GM19452 (cell line): ENCODE data around the gene CADM3.

ENCODE experiments used
- ATAC-seq: cut with Tn5 transposase; IDR thresholded peaks from one replicate; pipeline ENCODE4 v1.9.1; 2021; ENCODE audit not compliant: unreplicated experiment

CADM3 gene

GRCh38 chr1:159204161-159205141 lies 33.0 kb downstream of the CADM3 start, which contains the start of gene ACKR1:
ACKR1 (plus strand) TSS chr1:159204875; CDS start chr1:159204960, 85 bp downstream.
- ATAC-seq, result no peak

DNA sequence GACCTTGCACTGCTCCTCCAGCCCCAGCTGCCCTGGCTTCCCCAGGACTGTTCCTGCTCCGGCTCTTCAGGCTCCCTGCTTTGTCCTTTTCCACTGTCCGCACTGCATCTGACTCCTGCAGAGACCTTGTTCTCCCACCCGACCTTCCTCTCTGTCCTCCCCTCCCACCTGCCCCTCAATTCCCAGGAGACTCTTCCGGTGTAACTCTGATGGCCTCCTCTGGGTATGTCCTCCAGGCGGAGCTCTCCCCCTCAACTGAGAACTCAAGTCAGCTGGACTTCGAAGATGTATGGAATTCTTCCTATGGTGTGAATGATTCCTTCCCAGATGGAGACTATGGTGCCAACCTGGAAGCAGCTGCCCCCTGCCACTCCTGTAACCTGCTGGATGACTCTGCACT lies 33.8 kb downstream of the CADM3 start:
- ATAC-seq, result no peak

DNA sequence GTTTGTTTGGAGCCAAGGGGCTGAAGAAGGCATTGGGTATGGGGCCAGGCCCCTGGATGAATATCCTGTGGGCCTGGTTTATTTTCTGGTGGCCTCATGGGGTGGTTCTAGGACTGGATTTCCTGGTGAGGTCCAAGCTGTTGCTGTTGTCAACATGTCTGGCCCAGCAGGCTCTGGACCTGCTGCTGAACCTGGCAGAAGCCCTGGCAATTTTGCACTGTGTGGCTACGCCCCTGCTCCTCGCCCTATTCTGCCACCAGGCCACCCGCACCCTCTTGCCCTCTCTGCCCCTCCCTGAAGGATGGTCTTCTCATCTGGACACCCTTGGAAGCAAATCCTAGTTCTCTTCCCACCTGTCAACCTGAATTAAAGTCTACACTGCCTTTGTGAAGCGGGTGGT lies 34.7 kb downstream of the CADM3 start:
- no peak for ATAC-seq

- ATAC-seq, result no peak
Observed at GRCh38 chr1:159207080-159207479, 35.7 kb downstream of the CADM3 start.

GRCh38 chr1:159207774-159208173 lies 36.4 kb downstream of the CADM3 start:
- ATAC-seq, result no peak

- ATAC-seq, result no peak
Observed at GRCh38 chr1:159208175-159208825, 36.9 kb downstream of the CADM3 start.

GRCh38 chr1:159209061-159209460 lies 37.6 kb downstream of the CADM3 start:
- no peak for ATAC-seq

DNA sequence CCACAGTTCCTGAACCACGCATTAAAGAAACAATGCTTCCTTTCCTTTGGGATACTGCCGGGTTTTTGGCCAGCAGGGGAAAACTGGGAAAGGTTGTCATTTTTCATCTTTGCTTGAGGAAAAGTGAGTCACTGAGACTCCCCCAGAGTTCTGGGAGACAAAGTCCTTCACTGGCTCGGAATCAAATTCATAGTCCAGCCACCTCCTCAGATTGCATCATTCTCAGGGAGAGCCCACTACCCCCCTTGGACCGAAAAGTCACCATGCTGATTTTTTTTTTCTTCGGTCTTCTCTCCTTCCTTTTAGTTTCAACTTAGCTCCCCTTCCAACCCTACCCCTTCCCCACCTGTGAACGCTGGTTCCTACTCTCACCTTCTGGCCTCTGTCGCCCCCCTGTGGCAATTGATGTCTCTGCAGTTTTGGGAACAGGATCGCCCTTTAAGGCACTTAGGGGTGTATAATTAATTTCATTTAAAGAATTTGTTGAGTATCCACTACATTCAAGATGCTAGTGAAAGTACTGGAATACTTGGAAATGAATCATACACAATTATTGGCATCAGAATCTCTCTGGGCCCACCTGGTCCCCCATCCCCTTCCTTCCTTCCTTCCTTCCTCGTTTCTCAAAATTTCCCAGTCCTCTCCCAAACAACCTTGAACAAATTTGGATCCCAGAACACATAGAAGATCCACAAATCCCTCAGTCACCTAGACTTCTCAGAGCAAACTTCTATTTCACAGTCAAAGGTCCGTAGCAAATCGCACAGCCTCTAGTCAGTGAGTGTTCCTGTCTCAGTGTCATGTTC lies 40.1 kb downstream of the CADM3 start:
- ATAC-seq, result no peak

GRCh38 chr1:159212596-159212995 lies 41.2 kb downstream of the CADM3 start:
- no peak for ATAC-seq

DNA sequence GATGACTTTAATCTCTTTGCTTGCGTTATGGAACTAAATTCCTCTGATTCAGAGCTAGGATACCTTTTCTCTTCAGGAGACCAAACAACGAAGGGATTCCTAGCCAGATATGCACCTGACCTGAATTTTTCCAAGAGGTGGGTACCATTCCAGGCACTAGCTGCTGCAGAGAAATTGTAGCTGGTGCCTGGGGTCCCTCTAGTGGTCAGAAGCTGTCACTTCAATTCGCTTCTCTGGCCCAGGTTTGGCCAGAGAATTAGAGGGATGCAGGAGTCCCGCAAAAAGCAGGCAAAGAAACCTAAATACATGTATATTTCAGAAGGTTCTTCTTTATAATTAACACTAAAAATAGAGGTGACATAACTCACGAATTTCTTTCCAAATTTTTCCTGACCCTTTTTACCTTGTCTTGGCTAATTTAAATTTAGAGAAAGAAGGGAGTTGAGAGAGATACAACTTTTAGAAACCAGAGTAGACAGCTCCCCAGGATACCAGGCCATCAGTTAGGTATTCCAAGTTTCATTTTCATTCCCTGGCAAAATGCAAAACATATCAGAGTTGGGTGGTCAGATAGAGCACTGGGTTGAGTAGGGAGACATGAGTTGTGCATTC lies 42.8 kb downstream of the CADM3 start:
- ATAC-seq, result no peak

DNA sequence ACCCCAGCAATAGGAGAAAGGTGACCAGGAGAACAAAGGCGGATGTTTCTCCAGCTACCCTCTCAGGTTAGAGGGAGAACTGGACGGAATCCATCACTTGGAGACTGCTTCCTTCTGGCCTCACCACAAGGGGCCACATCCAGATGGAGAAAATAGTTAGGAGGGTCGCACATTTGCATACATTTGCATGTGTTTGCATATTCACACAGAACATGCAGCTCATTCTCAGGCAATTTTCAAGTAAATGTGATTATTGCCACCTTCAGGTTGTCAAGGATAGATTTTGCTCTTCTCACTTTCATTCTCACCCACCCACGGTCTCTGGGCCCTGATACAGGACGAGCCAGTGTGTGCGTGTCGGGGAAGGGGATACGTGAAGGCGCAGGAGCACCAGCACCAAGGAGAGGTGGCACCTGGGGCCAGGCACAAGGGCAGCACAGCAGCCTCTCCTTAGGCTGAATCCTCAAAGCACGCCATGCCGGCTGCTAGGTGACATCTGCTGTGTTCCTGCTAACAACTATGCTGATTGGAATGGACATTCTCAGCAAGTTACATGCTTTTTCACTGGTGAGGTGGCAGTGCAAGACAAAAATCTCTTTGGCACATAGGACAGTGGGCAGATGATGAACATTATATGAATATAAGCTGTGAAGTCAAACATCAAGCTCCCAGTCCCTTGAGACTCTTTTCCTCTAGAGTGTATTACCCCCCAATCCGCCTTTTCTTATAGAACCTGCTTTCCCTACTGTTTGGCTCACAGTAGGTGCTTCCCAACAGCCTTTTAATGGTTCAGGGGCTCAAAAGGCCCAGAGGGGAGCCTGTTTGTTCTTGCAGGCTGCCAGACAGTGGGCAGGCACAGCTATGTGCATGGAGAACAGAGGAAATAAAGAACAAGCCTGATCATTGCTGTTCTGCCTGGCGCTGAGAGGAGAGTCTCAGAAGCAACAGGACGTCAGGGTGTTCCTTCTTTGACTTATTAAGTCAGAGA lies 47.5 kb downstream of the CADM3 start:
- ATAC-seq, result no peak

DNA sequence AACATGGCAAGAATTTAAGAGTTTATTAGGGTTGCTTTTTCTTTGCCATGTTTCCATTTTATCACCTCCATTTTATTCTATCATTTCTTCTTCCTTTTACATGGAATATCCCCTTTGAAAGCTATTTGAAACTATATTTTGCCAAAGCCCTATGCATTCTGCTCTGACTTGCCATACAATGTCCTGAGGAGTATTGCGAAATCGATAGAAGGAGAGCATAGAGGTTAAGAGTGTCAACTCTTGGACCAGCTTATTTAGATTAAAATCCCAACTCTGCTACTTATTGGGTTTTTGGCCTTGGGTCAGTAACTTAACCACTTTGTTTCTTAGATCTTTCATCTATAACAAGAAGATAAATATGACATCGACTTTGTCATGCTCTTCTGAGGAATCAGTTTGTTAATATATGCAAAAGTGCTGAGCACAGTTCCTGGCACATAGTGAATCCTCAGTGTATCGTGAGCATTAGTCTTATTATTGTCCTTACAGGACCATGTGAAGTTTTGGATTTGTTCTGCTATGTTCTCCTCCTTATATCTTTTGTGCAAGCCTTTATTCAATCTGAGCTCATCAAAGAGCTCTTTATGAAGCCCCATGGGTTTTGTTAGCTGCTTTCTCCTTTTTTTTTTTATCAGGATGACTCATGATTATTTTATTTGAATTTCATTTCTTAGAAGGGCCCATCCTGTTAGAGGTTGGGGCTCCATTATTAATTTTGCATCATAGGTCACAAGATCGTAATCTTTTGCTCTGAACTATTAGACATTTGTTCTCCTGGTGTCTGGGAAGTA lies 50.9 kb downstream of the CADM3 start:
- ATAC-seq, result no peak

DNA sequence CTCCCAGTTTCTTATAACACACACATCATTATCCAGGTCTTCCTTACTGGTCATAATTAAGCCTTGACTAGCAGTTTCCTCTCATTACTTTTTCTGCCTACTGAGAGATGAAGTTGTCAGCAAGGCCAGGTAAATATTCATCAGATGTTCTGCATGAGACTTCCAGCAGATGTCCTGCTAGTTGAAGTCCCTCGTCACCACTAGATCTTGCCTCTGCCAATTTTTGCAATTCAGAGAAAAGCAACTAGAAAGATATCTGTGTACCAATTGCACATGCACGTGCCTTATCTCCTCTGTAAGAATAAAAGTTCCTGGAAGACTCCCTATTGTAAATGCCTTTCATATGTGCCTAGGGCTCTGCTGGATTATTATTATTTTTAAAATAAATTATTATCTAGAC lies 51.6 kb downstream of the CADM3 start:
- no peak for ATAC-seq

DNA sequence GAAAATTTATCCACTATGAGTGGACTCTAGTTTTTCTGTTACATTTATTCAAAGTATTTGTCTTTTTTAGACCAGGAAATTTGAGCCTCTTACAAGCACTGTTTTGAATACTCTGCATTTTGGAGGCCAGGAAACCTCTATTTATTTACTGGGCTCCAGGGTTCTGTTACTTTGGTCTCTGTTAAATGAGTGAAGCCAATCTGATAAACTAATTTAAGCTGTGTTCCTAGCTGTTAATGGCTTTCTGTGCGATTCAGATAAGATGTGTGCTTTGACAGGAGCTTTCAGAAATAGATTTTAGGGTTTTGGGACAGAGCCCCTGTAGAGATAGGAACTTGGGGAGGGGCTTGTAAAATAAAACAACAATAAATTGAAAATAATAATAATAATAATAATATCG lies 57.1 kb downstream of the CADM3 start:
- no peak for ATAC-seq

GRCh38 chr1:159229260-159229885 lies 58.0 kb downstream of the CADM3 start:
- no peak for ATAC-seq

DNA sequence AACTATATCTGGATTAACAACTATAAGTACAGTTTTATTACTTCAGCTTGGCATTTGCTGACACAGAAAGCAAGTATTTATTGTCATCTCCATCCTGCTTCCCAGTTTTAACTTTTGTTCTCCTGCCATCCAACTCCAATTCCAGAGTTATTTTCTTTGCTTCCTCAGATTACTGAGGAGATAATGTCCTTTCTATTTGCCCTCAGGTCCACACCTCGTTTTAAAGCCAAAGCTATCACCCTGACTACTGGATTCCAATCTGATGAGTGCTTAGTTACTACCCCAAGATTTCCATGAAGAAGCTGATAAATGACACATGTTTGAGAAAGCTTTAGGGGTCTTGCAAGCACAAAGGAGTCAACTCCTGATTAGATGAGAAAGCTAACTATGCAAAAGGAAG lies 58.5 kb downstream of the CADM3 start:
- no peak for ATAC-seq

- ATAC-seq, result peak; percentile 89
Observed at GRCh38 chr1:159239551-159240220, 68.3 kb downstream of the CADM3 start.

DNA sequence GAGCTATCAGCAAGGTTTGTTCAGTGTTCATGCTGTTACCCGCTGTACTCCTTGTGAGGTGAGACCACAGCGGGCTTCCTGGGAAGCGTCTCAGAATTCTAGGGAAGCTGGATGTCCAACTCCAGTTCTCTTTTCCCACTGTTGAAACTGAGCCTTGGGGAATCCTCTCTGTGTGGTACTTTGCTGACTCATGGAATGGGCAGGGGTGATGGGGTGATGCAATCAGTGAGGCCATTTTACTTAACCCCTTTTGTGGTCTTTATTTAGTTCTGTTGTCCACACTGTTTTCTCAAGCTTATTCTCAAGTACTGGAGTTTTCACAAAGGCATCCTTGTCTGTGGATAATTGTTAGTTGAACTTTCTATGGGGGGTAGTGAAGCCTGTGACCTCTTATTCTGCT lies 75.9 kb downstream of the CADM3 start:
- ATAC-seq, result no peak
